ENCODE results near the gene AUH. TPM values are rescaled to one million over a fixed set of nuclear protein-coding genes. Genes with fewer than 3 reads are reported as not detected.
"Not testable (repeated sequence)": the region's sequence is repeated elsewhere in the genome, so short reads cannot be mapped to it uniquely, and the experiment has no call there.

The AUH gene
- total RNA-seq, 1 donor from 2014 or later = 24.9 TPM

- Mint-ChIP-seq H3K27ac (no peak overlapping the region), H3K9me3 (ENCODE audit: low read depth) (peaks cover 24% of the 10 kb centered on the region), H3K27me3 (no peaks in the 10 kb centered on the region)
Observed at GRCh38 chr9:91207397-91207728, 154.4 kb downstream of the AUH start.

GRCh38 chr9:91206806-91207205 lies 154.9 kb downstream of the AUH start:
- H3K27me3 Mint-ChIP-seq = no peaks in the 10 kb centered on the region
- H3K4me3 Mint-ChIP-seq (ENCODE audit: low read depth) = no peak overlapping the region

More at GRCh38 chr9:91207397-91207728, 154.4 kb downstream of the AUH start:
- no peak for TF ChIP-seq CTCF (IDR thresholded peaks at IDR 0.05; ENCODE audit: unreplicated experiment)
- Mint-ChIP-seq H3K36me3 (ENCODE audit: insufficient read depth) (peaks cover 10% of the 10 kb centered on the region), H3K4me3 (ENCODE audit: low read depth) (no peak overlapping the region), H3K4me1 (ENCODE audit: low read depth) (peaks cover 13% of the 10 kb centered on the region)
- DNase-seq (ENCODE audit: low spot score, unreplicated experiment) = no peak

GRCh38 chr9:91202736-91203283 lies 158.9 kb downstream of the AUH start:
- TF ChIP-seq CTCF (IDR thresholded peaks at IDR 0.05; ENCODE audit: unreplicated experiment) = no peak
- no peak for DNase-seq (ENCODE audit: low spot score, unreplicated experiment)
- Mint-ChIP-seq H3K27ac (no peak overlapping the region), H3K27me3 (no peaks in the 10 kb centered on the region), H3K4me1 (ENCODE audit: low read depth) (peaks cover 10% of the 10 kb centered on the region), H3K36me3 (ENCODE audit: insufficient read depth) (peaks cover 14% of the 10 kb centered on the region), H3K9me3 (ENCODE audit: low read depth) (peaks cover 41% of the 10 kb centered on the region), H3K4me3 (ENCODE audit: low read depth) (no peak overlapping the region)

More at GRCh38 chr9:91206806-91207205, 154.9 kb downstream of the AUH start:
- Mint-ChIP-seq H3K9me3 (ENCODE audit: low read depth) (peaks cover 29% of the 10 kb centered on the region), H3K36me3 (ENCODE audit: insufficient read depth) (peaks cover 13% of the 10 kb centered on the region), H3K27ac (no peak overlapping the region), H3K4me1 (ENCODE audit: low read depth) (peaks cover 7% of the 10 kb centered on the region)
- TF ChIP-seq CTCF (IDR thresholded peaks at IDR 0.05; ENCODE audit: unreplicated experiment) = no peak
- DNase-seq (ENCODE audit: low spot score, unreplicated experiment) = no peak

- peaks cover 14% of the 10 kb centered on the region for H3K36me3 Mint-ChIP-seq (ENCODE audit: insufficient read depth)
- no peak for DNase-seq (ENCODE audit: low spot score, unreplicated experiment)
- peaks cover 35% of the 10 kb centered on the region for H3K9me3 Mint-ChIP-seq (ENCODE audit: low read depth)
- no peak overlapping the region for H3K27ac Mint-ChIP-seq
- peaks cover 26% of the 10 kb centered on the region for H3K4me1 Mint-ChIP-seq (ENCODE audit: low read depth)
- TF ChIP-seq CTCF (IDR thresholded peaks at IDR 0.05; ENCODE audit: unreplicated experiment) = no peak
- no peaks in the 10 kb centered on the region for H3K27me3 Mint-ChIP-seq
- H3K4me3 Mint-ChIP-seq (ENCODE audit: low read depth) = no peak overlapping the region
Observed at GRCh38 chr9:91200692-91201336, 160.9 kb downstream of the AUH start.

GRCh38 chr9:91199739-91200497 lies 161.8 kb downstream of the AUH start:
- DNase-seq (ENCODE audit: low spot score, unreplicated experiment) = no peak
- H3K4me3 Mint-ChIP-seq (ENCODE audit: low read depth) = no peak overlapping the region
- H3K4me1 Mint-ChIP-seq (ENCODE audit: low read depth) = peaks cover 26% of the 10 kb centered on the region
- H3K27me3 Mint-ChIP-seq = no peaks in the 10 kb centered on the region
- no peak for TF ChIP-seq CTCF (IDR thresholded peaks at IDR 0.05; ENCODE audit: unreplicated experiment)
- H3K9me3 Mint-ChIP-seq (ENCODE audit: low read depth) = peaks cover 32% of the 10 kb centered on the region
- H3K27ac Mint-ChIP-seq = no peak overlapping the region
- H3K36me3 Mint-ChIP-seq (ENCODE audit: insufficient read depth) = peaks cover 11% of the 10 kb centered on the region

GRCh38 chr9:91198881-91199280 lies 162.8 kb downstream of the AUH start:
- Mint-ChIP-seq H3K27ac (peak overlapping the region; percentile 94), H3K4me1 (ENCODE audit: low read depth) (peaks cover 27% of the 10 kb centered on the region), H3K36me3 (ENCODE audit: insufficient read depth) (peaks cover 11% of the 10 kb centered on the region), H3K9me3 (ENCODE audit: low read depth) (peaks cover 25% of the 10 kb centered on the region)
- H3K27me3 Mint-ChIP-seq; H3K4me3 Mint-ChIP-seq (ENCODE audit: low read depth); DNase-seq (ENCODE audit: low spot score, unreplicated experiment): not testable (repeated sequence)

Measured in progenitor cell of endocrine pancreas (in vitro differentiated cells).